GM23338 (cell line): ENCODE results near the gene APLN.

Experiments
- CREB1 ChIP-seq: fragments of 250-450 bp; sonication (Bioruptor Pico); IDR thresholded peaks from 2 replicates; pipeline ENCODE4 v1.5.0; 2020; ENCODE audit warnings: low read depth, mild to moderate bottlenecking, moderate library complexity
- CTCF ChIP-seq, 2 experiments: fragments of 200-600 bp in 1 of 2; sonication (generic) in 1 of 2; conservative IDR thresholded peaks; 2 replicates each; pipeline versions ENCODE4 v1.5.1 to v1.6.1; 2016 to 2017; ENCODE audit warnings: antibody characterized with exemption in 2 of 2, low read depth in 2 of 2, mild to moderate bottlenecking in 2 of 2, moderate library complexity in 1 of 2
- EZH2 ChIP-seq: fragments of 200-600 bp; sonication (generic); IDR thresholded peaks from one replicate; pipeline ENCODE4 v1.8.0; 2017; ENCODE audit warnings: antibody characterized with exemption, mild to moderate bottlenecking, low read depth; ENCODE audit not compliant: unreplicated experiment
- EZH2phosphoT487 ChIP-seq: fragments of 200-600 bp; sonication (generic); IDR thresholded peaks from one replicate; pipeline ENCODE4 v1.8.1; 2018; ENCODE audit warnings: antibody characterized with exemption; ENCODE audit not compliant: unreplicated experiment
- JUNB ChIP-seq: IDR thresholded peaks from one replicate; pipeline ENCODE4 v1.6.1; 2016; ENCODE audit warnings: antibody characterized with exemption; ENCODE audit not compliant: unreplicated experiment
- NANOG ChIP-seq: IDR thresholded peaks from 2 replicates; pipeline ENCODE4 v1.6.1; 2016; ENCODE audit warnings: antibody characterized with exemption, borderline replicate concordance
- POLR2AphosphoS5 ChIP-seq: IDR thresholded peaks from 2 replicates; pipeline ENCODE4 v1.6.1; 2016; ENCODE audit warnings: antibody characterized with exemption, low read depth
- REST ChIP-seq: IDR thresholded peaks from one replicate; pipeline ENCODE4 v1.6.1; 2018; ENCODE audit warnings: antibody characterized with exemption; ENCODE audit not compliant: unreplicated experiment
- STAT1 ChIP-seq: IDR thresholded peaks from one replicate; pipeline ENCODE4 v1.6.1; 2016; ENCODE audit warnings: antibody characterized with exemption; ENCODE audit not compliant: unreplicated experiment
- ZNF114 ChIP-seq: fragments of 250-450 bp; sonication (Bioruptor Pico); IDR thresholded peaks from 2 replicates; pipeline ENCODE4 v1.5.0; 2020; ENCODE audit warnings: mild to moderate bottlenecking, moderate library complexity
- ZNF331 ChIP-seq: fragments of 250-450 bp; sonication (Bioruptor Pico); IDR thresholded peaks from 2 replicates; pipeline ENCODE4 v1.5.0; 2020; ENCODE audit warnings: low read depth, mild to moderate bottlenecking, moderate library complexity
- ZNF462 ChIP-seq: fragments of 250-450 bp; sonication (Bioruptor Pico); IDR thresholded peaks from 2 replicates; pipeline ENCODE4 v1.5.0; 2020; ENCODE audit warnings: mild to moderate bottlenecking, moderate library complexity
- TF ChIP-seq, protein P1 (sequence below): IDR thresholded peaks from 2 replicates; pipeline ENCODE4 v1.6.1; 2016; ENCODE audit warnings: antibody characterized with exemption

GRCh38 chrX:129651756-129652564, 2.8 kb downstream of the APLN start:
- TF ChIP-seq CTCF (conservative IDR thresholded peaks at IDR 0.05; ENCODE audit: low read depth in 2 of 2) (no peak), REST (no peak), EZH2phosphoT487 (no peak), POLR2AphosphoS5 (no peak), ZNF331 (CRISPR knock-in tag) (no peak), EZH2 (no peak), CREB1 (CRISPR knock-in tag) (no peak), NANOG (no peak), JUNB (no peak), STAT1 (no peak), ZNF114 (CRISPR knock-in tag) (no peak), ZNF462 (CRISPR knock-in tag) (no peak)
- TF ChIP-seq, protein P1, sequence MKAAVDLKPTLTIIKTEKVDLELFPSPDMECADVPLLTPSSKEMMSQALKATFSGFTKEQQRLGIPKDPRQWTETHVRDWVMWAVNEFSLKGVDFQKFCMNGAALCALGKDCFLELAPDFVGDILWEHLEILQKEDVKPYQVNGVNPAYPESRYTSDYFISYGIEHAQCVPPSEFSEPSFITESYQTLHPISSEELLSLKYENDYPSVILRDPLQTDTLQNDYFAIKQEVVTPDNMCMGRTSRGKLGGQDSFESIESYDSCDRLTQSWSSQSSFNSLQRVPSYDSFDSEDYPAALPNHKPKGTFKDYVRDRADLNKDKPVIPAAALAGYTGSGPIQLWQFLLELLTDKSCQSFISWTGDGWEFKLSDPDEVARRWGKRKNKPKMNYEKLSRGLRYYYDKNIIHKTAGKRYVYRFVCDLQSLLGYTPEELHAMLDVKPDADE: no peak
